ENCODE results near the gene GABPB1.

Gene GABPB1

GRCh38 chr15:50233192-50233736 lies 121.7 kb downstream of the GABPB1 start:
- Histone ChIP-seq H3K9me2 (replicated peaks; ENCODE audit: insufficient read depth, low read length) (no peaks in the 10 kb centered on the region), H3K4me2 (ENCODE audit: low read depth, low read length) (no peak overlapping the region), H3K79me2 (ENCODE audit: low read length) (no peaks in the 10 kb centered on the region), H3K36me3 (replicated peaks; ENCODE audit: insufficient read depth, low read length) (no peaks in the 10 kb centered on the region), H3K4me3 (ENCODE audit: low read length) (no peak overlapping the region), H4K20me1 (ENCODE audit: insufficient read depth, low read length) (no peaks in the 10 kb centered on the region), H2AFZ (ENCODE audit: low read length) (no peak overlapping the region), H3K27ac (ENCODE audit: low read length) (no peak overlapping the region), H3F3A (ENCODE audit: insufficient read depth, low read length) (no peaks in the 10 kb centered on the region), H3K27me3 (replicated peaks; ENCODE audit: insufficient read depth, low read length) (no peaks in the 10 kb centered on the region), H3K4me1 (ENCODE audit: low read length) (no peaks in the 10 kb centered on the region), H3K9ac (ENCODE audit: low read length) (no peak overlapping the region), H3K9me3 (replicated peaks; ENCODE audit: insufficient read depth, low read length) (no peaks in the 10 kb centered on the region)
- DNase-seq = no peak
- TF ChIP-seq EZH2phosphoT487 (IDR thresholded peaks at IDR 0.05; ENCODE audit: low read length) (no peak), CTCF (IDR thresholded peaks at IDR 0.05; ENCODE audit: low read length) (no peak), EZH2 (optimal IDR thresholded peaks at IDR 0.05; ENCODE audit: low read depth, low read length) (no peak)

- Histone ChIP-seq H3F3A (ENCODE audit: insufficient read depth, low read length) (no peaks in the 10 kb centered on the region), H3K27ac (ENCODE audit: low read length) (no peak overlapping the region), H3K9ac (ENCODE audit: low read length) (no peak overlapping the region), H3K9me3 (replicated peaks; ENCODE audit: insufficient read depth, low read length) (no peaks in the 10 kb centered on the region), H2AFZ (ENCODE audit: low read length) (no peak overlapping the region), H3K9me2 (replicated peaks; ENCODE audit: insufficient read depth, low read length) (no peaks in the 10 kb centered on the region), H3K36me3 (replicated peaks; ENCODE audit: insufficient read depth, low read length) (no peaks in the 10 kb centered on the region), H3K4me1 (ENCODE audit: low read length) (no peaks in the 10 kb centered on the region), H3K4me3 (ENCODE audit: low read length) (no peak overlapping the region), H3K79me2 (ENCODE audit: low read length) (no peaks in the 10 kb centered on the region), H3K4me2 (ENCODE audit: low read depth, low read length) (no peak overlapping the region), H4K20me1 (ENCODE audit: insufficient read depth, low read length) (no peaks in the 10 kb centered on the region), H3K27me3 (replicated peaks; ENCODE audit: insufficient read depth, low read length) (no peaks in the 10 kb centered on the region)
- TF ChIP-seq EZH2 (optimal IDR thresholded peaks at IDR 0.05; ENCODE audit: low read depth, low read length) (no peak), CTCF (IDR thresholded peaks at IDR 0.05; ENCODE audit: low read length) (no peak), EZH2phosphoT487 (IDR thresholded peaks at IDR 0.05; ENCODE audit: low read length) (no peak)
- no peak for DNase-seq
Observed at GRCh38 chr15:50232791-50233190, 122.2 kb downstream of the GABPB1 start.

GRCh38 chr15:50231761-50232160 lies 123.2 kb downstream of the GABPB1 start:
- TF ChIP-seq CTCF (IDR thresholded peaks at IDR 0.05; ENCODE audit: low read length) = no peak
- TF ChIP-seq EZH2phosphoT487 (IDR thresholded peaks at IDR 0.05; ENCODE audit: low read length) = no peak
- TF ChIP-seq EZH2 (optimal IDR thresholded peaks at IDR 0.05; ENCODE audit: low read depth, low read length) = no peak
- Histone ChIP-seq H3K4me1 (ENCODE audit: low read length) (no peaks in the 10 kb centered on the region), H3K27ac (ENCODE audit: low read length) (no peak overlapping the region), H3K36me3 (replicated peaks; ENCODE audit: insufficient read depth, low read length) (no peaks in the 10 kb centered on the region), H3K27me3 (replicated peaks; ENCODE audit: insufficient read depth, low read length) (no peaks in the 10 kb centered on the region), H3K79me2 (ENCODE audit: low read length) (no peaks in the 10 kb centered on the region), H4K20me1 (ENCODE audit: insufficient read depth, low read length) (no peaks in the 10 kb centered on the region), H3F3A (ENCODE audit: insufficient read depth, low read length) (no peaks in the 10 kb centered on the region), H3K9ac (ENCODE audit: low read length) (no peak overlapping the region), H3K9me3 (replicated peaks; ENCODE audit: insufficient read depth, low read length) (no peaks in the 10 kb centered on the region), H3K9me2 (replicated peaks; ENCODE audit: insufficient read depth, low read length) (no peaks in the 10 kb centered on the region), H3K4me3 (ENCODE audit: low read length) (no peak overlapping the region), H3K4me2 (ENCODE audit: low read depth, low read length) (no peak overlapping the region), H2AFZ (ENCODE audit: low read length) (no peak overlapping the region)
- no peak for DNase-seq
